Gastroesophageal sphincter (tissue), 3 donors: ENCODE results near the gene CDH20.

ENCODE experiments used
- CTCF ChIP-seq, 4 experiments: fragments of 200-600 bp in 2 of 4; fragments of 450-650 bp in 2 of 4; sonication (generic) in 1 of 4; IDR thresholded peaks; one replicate each; pipeline ENCODE4 v1.5.1; 2017 to 2019; ENCODE audit warnings: antibody characterized with exemption in 4 of 4, mild to moderate bottlenecking in 2 of 4, moderate library complexity in 2 of 4
- POLR2AphosphoS5 ChIP-seq: sonication (generic); formaldehyde crosslinking; IDR thresholded peaks from one replicate; pipeline ENCODE4 v1.6.1; 2017; ENCODE audit warnings: antibody characterized with exemption

- no peak for TF ChIP-seq CTCF (IDR thresholded peaks at IDR 0.05)
- no peak for TF ChIP-seq POLR2AphosphoS5
Observed at GRCh38 chr18:61470031-61470674, 136.9 kb downstream of the CDH20 start.
